Common myeloid progenitor, CD34-positive (primary cell): ENCODE results near the gene ZAR1.

Source experiments
- CTCF ChIA-PET: fragments of 350-600 bp; sonication (Branson Sonifier 250); formaldehyde crosslinking; loops from one replicate; lab custom pipeline; 2021; ENCODE audit warnings: antibody characterized with exemption; lab: Charles Lee
- POLR2A ChIA-PET: fragments of 350-600 bp; sonication (Branson Sonifier 250); formaldehyde crosslinking; loops from one replicate; lab custom pipeline; 2021; ENCODE audit warnings: antibody characterized with exemption; lab: Charles Lee
- DNase-seq, 3 donors: peaks; one replicate each; pipeline versions ENCODE4 v3.0.0 to v3.0.0-alpha.2; 2013
- H3K27ac ChIP-seq, 2 experiments: 1 replicate in 1 of 2; 2 replicates in 1 of 2; pipeline ENCODE4 v1.7.0; 2013; ENCODE audit warnings: inconsistent platforms in 2 of 2, low read length in 2 of 2, mild to moderate bottlenecking in 2 of 2, low read depth in 1 of 2, moderate library complexity in 1 of 2; ENCODE audit not compliant: severe bottlenecking in 2 of 2, insufficient read depth in 1 of 2, poor library complexity in 1 of 2
- H3K27me3 ChIP-seq, 5 experiments: replicated peaks in 2 of 5; 1 replicate in 3 of 5; 2 replicates in 2 of 5; pipeline versions ENCODE4 v1.6.1 to v1.7.0; 2013; ENCODE audit warnings: low read length in 4 of 5, mild to moderate bottlenecking in 2 of 5, moderate library complexity in 2 of 5, inconsistent platforms in 1 of 5; ENCODE audit not compliant: insufficient read depth in 5 of 5, control insufficient read depth in 4 of 5
- H3K36me3 ChIP-seq, 4 experiments: 1 replicate in 2 of 4; 2 replicates in 2 of 4; pipeline versions ENCODE4 v1.6.1 to v1.7.0; 2013; ENCODE audit warnings: low read length in 3 of 4, control low read depth in 1 of 4, mild to moderate bottlenecking in 1 of 4; ENCODE audit not compliant: control insufficient read depth in 4 of 4, insufficient read depth in 4 of 4
- H3K4me1 ChIP-seq, 4 experiments: 1 replicate in 3 of 4; 2 replicates in 1 of 4; pipeline versions ENCODE4 v1.6.1 to v1.7.1; 2013; ENCODE audit warnings: low read length in 3 of 4, mild to moderate bottlenecking in 3 of 4, control low read depth in 1 of 4, inconsistent platforms in 1 of 4, moderate library complexity in 1 of 4; ENCODE audit not compliant: control insufficient read depth in 4 of 4, insufficient read depth in 4 of 4; ENCODE audit errors: control extremely low read depth in 1 of 4
- H3K4me3 ChIP-seq, 7 experiments: 1 replicate in 4 of 7; 2 replicates in 3 of 7; pipeline versions ENCODE4 v1.5.1 to v1.7.0; 2013; ENCODE audit warnings: mild to moderate bottlenecking in 7 of 7, low read length in 6 of 7, moderate library complexity in 6 of 7, inconsistent platforms in 2 of 7, low read depth in 2 of 7, control low read depth in 1 of 7; ENCODE audit not compliant: insufficient read depth in 4 of 7, control insufficient read depth in 1 of 7; ENCODE audit errors: extremely low read depth in 1 of 7
- H3K9me3 ChIP-seq, 5 experiments: 1 replicate in 4 of 5; 2 replicates in 1 of 5; pipeline versions ENCODE4 v1.6.1 to v1.7.1; 2013; ENCODE audit warnings: low read length in 4 of 5, mild to moderate bottlenecking in 2 of 5, inconsistent platforms in 1 of 5, low read depth in 1 of 5, moderate library complexity in 1 of 5; ENCODE audit not compliant: control insufficient read depth in 4 of 5, insufficient read depth in 2 of 5; ENCODE audit errors: control extremely low read depth in 1 of 5
- WGBS: methylation state at CpG from one replicate; pipeline ENCODE4 v1.1.5; 2013; ENCODE audit not compliant: insufficient coverage; 5-methylcytosine and 5-hydroxymethylcytosine counted together

The ZAR1 gene

DNA sequence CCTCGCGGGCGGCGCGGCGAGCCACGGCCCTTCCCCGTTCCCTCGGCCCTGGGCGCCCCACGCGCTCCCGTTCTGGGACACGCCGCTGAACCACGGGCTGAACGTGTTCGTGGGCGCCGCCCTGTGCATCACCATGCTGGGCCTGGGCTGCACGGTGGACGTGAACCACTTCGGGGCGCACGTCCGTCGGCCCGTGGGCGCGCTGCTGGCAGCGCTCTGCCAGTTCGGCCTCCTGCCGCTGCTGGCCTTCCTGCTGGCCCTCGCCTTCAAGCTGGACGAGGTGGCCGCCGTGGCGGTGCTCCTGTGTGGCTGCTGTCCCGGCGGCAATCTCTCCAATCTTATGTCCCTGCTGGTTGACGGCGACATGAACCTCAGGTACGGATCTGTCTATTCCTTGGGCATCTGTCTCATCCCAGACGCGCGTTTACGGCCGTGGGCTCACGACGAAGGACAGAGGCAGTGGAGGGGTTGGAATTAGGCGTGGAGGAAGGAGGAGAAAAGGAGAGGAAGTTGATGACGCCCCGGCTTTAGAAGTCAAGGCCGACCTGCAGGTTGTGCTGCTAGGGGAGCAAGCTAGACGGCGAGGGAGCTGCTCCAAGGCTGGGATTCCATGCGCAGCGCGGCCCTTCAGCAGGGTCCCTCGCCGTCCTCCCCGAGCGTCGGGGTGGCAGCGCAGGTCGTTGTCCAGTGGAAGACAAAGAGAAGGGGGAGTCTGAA, 6.1 kb upstream of the ZAR1 start:
- POLR2A ChIA-PET, result no interaction called here
- Histone ChIP-seq H3K4me1 (peaks cover 0 to 22% (median 11%) of the 10 kb centered on the region in 4 experiments), H3K27ac (no peak overlapping the region), H3K9me3 (peaks cover 0 to 8% (median 0%) of the 10 kb centered on the region in 5 experiments), H3K4me3 (peak overlapping the region in 4 of 7 experiments; percentile 49 to 61 (median 56)), H3K36me3 (no peaks in the 10 kb centered on the region), H3K27me3 (peaks cover 31 to 84% (median 40%) of the 10 kb centered on the region in 5 experiments)
- CTCF ChIA-PET, result interaction anchor here (1.6 kb wide), 1 partner anchor 345 kb away, joined by 3 read pairs; no protein-coding TSS in a partner anchor
- DNase-seq, result peak in 2 of 3 donors; percentile 26 to 52
- WGBS, result 6% methylated on average over 45 of the region's 66 CpGs

DNA sequence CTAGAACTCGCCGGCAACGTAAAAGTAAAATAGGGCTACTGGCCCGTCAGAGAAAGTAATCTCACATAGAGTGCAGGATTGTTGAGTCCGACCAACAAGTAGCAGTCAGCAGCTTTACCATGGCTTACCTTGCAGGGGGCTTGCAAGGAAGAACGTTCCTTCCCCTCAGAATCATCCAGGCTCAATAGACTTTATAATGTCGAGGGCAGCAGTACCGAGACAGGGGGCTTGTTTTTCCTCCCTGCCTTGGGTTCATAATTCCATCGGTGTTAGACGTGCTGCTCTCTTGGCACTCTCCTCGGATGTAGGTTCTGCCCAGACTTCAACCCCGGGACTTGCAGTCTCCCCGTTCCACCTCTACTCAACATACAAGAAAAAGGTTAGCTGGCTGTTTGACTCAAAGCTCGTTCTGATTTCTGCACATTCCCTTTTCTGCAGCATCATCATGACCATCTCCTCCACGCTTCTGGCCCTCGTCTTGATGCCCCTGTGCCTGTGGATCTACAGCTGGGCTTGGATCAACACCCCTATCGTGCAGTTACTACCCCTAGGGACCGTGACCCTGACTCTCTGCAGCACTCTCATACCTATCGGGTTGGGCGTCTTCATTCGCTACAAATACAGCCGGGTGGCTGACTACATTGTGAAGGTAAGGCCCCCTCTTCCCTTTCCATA, 5.4 kb upstream of the ZAR1 start:
- ChIA-PET CTCF (interaction anchor here (1.4 to 1.6 kb wide), 2 partner anchors 18 to 346 kb away, joined by 3 to 4 read pairs; no protein-coding TSS in a partner anchor), POLR2A (interaction anchor here (1.1 kb wide), 1 partner anchor 13 kb away, joined by 3 read pairs; no protein-coding TSS in a partner anchor)
- Histone ChIP-seq H3K27me3 (peaks cover 37 to 91% (median 40%) of the 10 kb centered on the region in 5 experiments), H3K9me3 (peaks cover 0 to 8% (median 0%) of the 10 kb centered on the region in 5 experiments), H3K4me1 (peaks cover 0 to 24% (median 11%) of the 10 kb centered on the region in 4 experiments), H3K27ac (no peak overlapping the region), H3K36me3 (no peaks in the 10 kb centered on the region), H3K4me3 (no peak overlapping the region)
- WGBS, result 12% methylated on average over 18 of the region's 22 CpGs
- peak in 2 of 3 donors; percentile 43 to 52 for DNase-seq

DNA sequence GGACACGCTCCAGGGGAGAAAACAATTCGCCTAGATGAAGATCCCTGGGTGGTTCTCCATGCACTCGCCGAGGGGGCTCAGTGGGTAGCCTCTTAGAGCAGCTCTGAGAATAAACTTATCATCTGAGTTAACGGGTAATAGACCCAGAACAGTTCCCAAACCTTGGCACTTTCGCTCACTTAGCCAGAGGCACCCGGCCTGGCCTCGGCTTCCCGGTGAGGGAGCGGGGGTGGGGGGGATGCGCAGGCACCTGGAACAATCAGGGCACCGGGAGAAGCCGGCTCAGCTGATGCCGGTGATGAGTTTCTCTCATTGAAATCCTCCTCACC, 405 bp upstream of the ZAR1 start:
- H3K27me3 ChIP-seq, result peaks cover 29 to 79% (median 41%) of the 10 kb centered on the region in 5 experiments
- H3K4me3 ChIP-seq, result peak overlapping the region in 5 of 7 experiments; percentile 15 to 57 (median 47)

DNA sequence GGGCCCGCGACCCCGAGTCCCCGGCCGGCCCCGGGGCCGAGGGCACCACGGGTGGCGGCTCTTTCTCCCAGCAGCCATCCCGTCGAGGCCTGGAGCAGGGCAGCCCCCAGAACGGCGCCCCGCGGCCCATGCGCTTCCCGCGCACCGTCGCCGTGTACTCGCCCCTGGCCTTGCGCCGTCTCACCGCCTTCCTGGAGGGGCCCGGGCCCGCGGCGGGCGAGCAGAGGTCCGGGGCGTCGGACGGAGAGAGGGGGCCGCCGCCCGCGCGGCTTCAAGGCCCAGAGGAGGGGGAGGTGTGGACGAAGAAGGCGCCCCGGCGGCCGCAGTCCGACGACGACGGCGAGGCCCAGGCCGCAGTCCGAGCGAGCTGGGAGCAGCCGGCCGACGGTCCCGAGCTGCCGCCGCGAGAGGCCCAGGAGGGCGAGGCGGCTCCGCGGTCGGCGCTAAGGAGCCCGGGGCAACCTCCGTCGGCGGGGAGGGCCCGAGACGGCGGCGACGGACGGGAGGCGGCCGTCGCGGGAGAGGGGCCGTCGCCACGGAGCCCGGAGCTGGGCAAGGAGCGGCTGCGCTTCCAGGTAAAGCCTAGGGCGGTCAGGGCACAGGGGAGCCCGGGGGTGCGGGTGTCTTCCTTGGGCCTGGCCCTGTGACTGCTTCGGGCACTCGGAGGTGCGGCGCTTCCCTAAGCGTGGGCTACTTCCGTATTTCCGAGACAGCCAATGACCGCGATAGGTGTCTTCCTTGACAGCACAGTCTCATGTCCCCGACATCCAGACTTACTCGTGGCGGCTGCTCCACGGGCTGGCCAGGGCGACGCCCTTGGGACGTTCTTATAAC, 845 bp downstream of the ZAR1 start:
- ChIA-PET CTCF (interaction anchor here (0.7 to 1.4 kb wide), 3 partner anchors 10 to 179 kb away, joined by 3 to 4 read pairs (median 3); no protein-coding TSS in a partner anchor), POLR2A (no interaction called here)
- Histone ChIP-seq H3K27ac (no peak overlapping the region), H3K9me3 (peaks cover 0 to 3% (median 0%) of the 10 kb centered on the region in 5 experiments), H3K4me3 (peak overlapping the region in 4 of 7 experiments; percentile 15 to 57 (median 48)), H3K4me1 (peaks cover 0 to 13% (median 8%) of the 10 kb centered on the region in 4 experiments), H3K36me3 (peaks cover 0 to 2% (median under 1%) of the 10 kb centered on the region in 4 experiments), H3K27me3 (peaks cover 20 to 66% (median 35%) of the 10 kb centered on the region in 5 experiments)
- WGBS, result 16% methylated on average over 88 of the region's 104 CpGs
- DNase-seq, result peak in 2 of 3 donors; percentile 30 to 62

More for the DNA sequence above, 405 bp upstream of the ZAR1 start:
- 12% methylated on average over 8 of the region's 14 CpGs for WGBS
- peaks cover 0 to 3% (median 0%) of the 10 kb centered on the region in 5 experiments for H3K9me3 ChIP-seq
- H3K36me3 ChIP-seq, result no peaks in the 10 kb centered on the region
- POLR2A ChIA-PET, result no interaction called here
- H3K27ac ChIP-seq, result no peak overlapping the region
- no peak for DNase-seq
- H3K4me1 ChIP-seq, result peaks cover 0 to 16% (median 8%) of the 10 kb centered on the region in 4 experiments
- CTCF ChIA-PET, result no interaction called here

DNA sequence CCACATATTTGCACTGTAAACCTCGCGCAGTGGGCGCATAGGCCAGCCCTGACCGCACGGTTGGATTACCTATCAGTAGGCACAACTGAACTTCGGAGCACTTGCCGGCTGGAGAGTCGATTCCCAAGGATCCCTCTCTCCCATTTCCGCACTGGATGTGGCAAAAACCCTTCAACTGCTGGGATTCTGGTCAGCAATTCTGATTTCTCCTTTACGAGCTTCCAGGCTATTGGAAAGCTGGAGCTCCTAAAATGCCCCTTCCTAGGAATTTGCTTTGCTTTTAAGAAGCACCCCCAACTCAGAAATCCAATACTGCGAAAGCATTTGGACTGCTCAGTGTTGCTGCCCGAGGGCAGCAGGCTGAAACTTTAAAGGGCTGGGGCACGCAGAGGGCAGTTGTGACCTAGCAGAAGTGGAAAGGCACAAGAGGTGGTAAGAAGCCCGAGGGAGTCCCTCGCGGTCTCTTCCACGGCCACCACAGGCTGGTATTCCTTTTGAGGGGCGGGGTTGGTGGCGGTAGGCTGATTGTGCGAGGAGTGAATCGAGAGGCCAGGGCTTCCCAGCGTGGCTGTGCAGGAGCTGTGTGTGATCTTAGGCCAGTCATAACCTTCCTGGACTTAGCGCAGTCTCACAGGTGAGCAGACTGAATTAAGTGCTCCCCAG, 1.6 kb downstream of the ZAR1 start:
- 80% methylated on average over 22 of the region's 23 CpGs for WGBS
- CTCF ChIA-PET, result interaction anchor here (1.4 kb wide), 2 partner anchors 9 to 20 kb away, joined by 3 to 4 read pairs; no protein-coding TSS in a partner anchor

More for the DNA sequence above, 1.6 kb downstream of the ZAR1 start:
- Histone ChIP-seq H3K36me3 (peaks cover 0 to 2% (median 1%) of the 10 kb centered on the region in 4 experiments), H3K9me3 (peaks cover 0 to 3% (median 0%) of the 10 kb centered on the region in 5 experiments), H3K27me3 (peaks cover 17 to 60% (median 33%) of the 10 kb centered on the region in 5 experiments), H3K4me1 (peaks cover 0 to 13% (median 8%) of the 10 kb centered on the region in 4 experiments), H3K4me3 (peak overlapping the region in 2 of 7 experiments; percentile 43 to 48), H3K27ac (no peak overlapping the region)
- POLR2A ChIA-PET, result no interaction called here
- no peak for DNase-seq
